Measurements from ENCODE around the gene MAP2K5.

Gene MAP2K5

DNA sequence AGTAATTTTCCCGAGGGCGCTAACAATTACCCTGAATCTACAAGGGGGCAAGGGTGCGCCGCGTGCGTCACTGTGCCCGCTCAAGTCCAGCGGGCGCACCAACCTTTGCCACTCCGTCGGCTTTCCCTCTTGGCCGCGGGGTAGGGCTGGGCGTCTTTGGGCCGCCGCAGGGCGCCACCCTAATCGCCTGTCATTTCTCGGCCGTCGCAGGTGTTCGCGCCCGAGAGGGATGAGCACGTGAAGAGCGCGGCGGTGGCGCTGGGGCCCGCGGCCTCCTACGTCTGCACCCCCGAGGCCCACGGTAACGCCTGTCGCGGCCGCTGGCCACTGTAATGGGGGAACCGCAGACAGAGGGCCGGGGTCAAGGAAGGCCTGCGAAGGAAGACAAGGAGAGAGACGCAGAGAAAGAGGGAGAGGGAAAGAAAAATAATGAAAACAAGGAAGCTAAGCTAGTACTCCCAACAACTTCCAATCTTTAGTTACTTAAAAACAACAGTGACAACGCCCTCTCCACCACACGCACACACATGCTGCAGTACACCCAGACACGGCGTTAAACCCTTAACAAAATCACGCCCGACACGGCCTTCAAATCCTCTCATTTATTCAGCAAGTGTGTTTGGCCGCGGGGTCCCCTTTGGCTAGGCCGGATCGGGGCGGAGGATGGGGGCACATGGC is 286.6 kb downstream of the MAP2K5 start:
- DNase-seq, result no peak

DNA sequence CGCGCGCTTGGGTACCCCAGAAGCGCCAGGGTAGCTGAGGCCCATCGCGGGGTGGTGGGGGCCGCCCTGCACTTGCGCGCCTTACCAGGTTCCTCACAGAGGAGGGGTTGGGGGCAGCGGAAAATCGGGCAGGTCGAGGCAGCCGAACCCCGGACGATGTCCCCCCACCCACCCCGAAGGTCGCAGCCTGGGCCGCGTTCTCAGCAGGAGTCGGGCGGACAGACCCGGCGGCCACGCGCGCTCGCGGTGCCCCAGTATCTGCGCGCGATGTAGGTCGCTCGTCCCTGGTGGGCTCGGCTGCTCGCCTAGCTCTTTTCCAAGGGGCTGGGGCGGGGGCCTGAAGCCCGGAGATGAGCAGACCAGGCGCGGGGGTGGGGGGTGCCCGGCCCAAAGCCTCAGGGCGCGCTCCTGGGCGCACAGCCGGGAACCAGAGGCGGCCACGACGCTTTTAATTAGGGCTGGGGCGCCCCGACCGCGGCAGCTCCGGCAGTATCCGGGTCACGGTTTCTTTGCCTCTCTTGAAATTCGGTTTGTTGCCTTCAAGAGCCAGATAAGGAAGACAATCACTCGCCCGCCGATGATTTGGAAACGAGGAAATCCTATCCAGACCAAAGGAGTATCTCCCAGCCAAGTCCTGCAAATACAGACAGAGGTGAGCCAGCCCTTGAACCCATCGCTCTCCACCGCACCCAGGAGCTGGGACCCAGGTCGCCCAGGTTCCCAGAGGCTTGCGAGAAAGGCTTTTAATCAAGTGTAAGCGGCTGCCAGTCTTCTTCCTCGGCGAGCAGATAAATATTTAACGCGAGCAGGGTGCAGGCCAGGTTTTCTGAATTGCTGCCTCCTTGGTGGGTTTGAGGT is 287.4 kb downstream of the MAP2K5 start:
- no peak for DNase-seq

DNA sequence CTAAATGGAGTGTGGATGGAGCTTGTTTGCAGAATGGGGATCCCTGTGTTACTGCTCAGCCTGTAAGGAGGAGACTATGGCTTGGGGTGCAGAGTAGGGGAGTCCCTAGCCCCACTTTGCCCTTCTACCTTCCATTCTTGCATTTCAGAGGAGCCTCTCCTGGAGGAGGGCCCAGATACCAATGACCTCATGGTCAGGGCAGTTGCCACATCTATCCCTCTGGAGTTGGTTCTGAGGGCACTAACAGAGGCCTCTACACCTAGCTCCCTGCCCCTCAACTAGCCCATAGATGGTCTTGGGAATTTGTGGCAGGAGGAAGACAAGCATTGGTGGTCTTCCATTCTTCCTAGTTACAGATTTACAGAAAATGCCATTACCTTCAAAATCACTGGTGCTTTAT is 288.9 kb downstream of the MAP2K5 start:
- DNase-seq, result no peak

DNA sequence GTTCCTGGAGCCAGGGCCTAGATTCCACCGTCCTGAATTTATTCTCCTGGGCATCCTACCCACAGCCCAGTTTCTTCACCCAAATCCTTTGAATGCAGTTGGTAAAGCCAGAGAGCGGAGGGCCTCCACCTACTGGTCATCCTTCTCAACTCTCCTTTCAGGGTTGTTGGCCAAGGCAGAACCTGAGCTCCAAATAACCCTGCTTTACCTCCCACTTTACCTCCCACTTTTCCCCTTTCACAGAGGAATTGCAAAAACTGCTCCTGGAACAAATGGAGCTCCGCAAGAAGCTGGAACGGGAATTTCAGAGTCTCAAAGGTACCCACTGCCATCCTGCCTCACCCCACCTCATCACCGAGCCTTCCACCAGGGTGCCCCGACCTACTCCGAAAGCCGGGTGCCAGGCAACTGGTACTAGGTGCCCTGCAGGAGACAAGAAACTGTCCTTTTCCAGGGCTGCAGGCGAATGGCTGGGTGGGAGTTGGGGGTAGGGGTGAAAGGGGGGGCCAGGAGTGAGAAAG is 289.6 kb downstream of the MAP2K5 start:
- DNase-seq, result no peak

DNA sequence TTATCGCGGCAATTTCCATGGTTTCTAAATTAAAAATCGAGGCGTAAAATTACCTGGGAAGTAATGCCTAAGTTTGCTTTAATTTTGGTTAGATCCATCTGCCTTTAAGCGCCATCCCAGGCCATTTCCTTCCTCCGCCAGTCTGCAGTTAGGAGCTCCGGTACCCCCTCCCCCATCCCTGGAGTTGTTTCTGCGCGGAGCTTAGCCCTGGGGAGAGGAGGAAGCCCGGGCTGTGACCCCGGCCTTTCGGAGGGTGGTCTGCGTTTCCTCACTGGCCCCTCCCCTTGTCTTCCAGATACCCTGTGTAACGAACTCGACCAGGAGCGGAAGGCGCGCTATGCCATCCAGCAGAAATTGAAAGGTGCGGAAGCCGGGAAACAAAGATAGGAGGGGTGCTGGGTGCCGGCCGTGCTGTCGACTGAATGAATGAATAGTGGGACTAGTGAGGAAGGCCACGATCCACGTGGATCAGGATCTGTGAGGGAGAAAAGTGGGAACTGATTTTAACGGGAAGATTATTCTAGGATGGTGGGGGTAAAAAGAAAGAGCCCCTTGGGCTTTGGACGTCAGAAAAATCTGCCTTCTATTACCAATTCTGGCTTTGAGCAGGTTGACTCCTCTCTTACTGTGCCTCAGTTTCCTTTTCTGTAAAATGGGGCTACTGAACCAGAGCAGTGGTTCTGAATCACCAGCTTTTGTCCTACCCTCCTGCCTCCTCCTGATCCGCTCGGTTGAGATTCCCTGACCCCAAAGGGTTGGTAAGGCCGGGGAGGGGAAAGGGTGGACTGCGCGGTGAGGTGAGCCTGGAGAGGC is 290.6 kb downstream of the MAP2K5 start:
- no peak for DNase-seq

DNA sequence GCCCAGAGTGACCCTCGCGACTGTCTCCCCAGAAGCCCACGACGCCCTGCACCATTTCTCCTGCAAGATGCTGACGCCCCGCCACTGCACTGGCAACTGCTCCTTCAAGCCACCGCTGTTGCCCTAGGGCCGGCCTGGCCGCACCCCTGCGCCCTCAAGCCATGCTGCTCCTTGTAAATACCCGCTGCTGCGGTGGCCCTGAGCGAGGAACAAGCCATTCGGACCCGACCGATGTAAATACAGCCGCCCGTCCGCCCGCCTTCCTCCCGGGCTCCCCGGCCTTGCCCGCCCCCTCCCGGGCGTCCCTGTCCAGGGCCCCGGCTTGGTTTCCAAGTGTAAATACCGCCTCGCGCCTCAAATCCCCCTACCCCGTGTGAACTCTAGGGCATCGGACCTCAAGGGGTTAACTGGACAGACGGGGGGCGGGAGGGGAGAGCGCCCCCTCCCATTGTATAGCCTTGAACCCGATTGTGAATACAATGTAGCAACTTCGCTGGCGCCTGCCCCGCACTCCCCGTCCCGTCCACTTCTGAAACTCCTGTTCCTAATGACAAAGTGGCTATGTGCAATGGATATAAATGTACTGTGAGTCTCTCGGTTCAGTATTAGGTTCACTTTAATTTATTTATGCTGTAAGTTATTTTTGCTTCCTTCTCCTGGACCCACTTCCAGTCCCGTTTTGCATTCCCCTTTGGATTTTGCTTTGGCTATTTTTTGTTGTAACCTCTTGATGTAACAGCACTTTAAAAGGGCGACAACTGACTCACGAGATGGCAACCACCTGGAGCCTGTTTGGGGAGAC is 291.4 kb downstream of the MAP2K5 start:
- peak; percentile 21 to 35 for DNase-seq

DNA sequence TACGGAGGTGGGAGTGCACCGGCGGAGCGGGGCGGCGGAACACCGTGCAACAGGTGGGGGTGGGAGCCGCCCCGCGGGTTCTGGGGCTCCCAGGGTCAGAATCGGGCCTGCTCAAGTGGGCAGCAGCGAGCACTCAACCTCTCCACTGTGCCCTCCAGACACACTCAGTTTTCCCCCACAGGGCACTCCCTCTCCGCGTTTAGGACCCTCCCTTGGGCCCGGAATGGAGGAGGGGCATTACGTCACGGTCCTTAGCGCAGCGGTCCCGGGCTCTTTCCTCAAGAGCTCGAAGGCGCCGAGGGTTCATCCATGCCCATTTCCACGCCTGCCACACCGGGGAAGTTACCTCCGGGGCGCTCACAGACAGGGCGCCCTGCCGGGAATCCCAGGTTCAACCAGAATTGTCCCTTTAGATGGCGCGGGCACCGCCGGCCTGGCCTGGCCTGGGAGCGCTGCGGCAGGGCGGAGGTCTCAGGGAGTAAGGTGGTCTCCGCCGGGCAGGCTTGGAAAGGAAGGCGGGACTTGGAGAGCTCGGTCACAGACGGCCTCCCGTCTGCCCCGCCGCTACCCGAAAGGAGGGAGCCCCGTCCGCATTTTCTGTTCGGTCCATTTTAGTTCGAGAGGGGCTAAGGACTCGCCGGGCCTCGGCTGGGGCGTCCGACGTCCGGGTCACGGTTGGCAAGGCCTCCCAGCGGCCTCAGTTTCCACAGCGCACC is 292.2 kb downstream of the MAP2K5 start:
- DNase-seq, result peak in 1 of 2 donors; percentile 29

DNA sequence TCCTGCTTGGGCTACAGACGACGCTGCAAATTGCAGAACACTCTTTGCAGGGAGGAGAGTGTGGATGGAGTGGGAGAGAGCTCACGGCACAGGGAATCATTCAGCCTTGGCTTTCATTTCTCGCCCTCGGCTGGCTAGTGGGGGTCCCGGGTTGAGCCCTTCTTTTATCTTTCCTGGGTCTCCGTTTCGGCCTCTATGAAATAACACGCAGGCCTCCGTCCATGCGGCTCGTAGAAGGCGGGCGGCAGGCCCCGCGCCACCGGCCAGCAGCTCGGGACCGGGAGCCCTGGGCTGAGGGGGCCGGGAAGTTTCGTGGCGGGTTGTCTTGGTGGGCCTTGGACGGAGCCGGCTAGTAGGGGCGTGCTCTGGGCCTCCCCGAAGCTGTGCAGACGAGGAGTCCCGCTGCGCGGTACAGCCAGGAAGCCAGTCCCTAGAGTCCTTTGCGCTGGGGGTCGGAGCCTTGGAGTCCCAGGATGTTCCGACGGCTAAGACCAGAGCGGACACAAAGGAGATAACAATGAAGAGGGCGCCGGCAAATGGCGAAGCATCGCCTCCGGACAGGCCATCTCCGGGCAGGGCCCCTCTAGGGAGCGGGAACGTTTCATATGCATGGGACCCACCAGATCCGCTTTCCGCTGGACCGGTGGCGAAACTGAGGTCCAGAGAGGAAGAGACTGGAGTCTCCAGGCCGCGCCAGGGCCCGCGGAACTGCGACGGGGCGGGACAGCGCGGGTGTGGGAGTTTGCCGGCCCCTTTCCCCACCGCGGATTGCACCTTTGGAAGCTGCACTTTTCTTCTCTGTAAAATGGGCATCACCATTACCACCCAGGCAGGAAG is 293.0 kb downstream of the MAP2K5 start:
- DNase-seq, result no peak

DNA sequence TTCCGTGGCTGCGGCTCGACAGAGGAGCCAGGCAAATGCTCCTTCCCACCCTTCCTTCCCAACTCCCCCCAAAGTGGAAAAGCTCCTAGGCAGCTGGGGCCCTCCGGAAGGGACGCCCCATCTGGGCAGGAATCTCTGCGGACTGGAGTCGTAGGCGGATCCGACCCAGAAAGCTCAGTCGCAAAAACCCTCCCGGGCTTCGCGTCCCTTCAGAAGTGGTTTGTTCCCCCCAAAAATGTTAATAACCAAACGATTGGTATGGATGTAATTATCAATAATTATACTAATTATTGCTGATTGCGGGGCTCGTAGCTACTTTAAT is 293.6 kb downstream of the MAP2K5 start:
- DNase-seq, result no peak

DNA sequence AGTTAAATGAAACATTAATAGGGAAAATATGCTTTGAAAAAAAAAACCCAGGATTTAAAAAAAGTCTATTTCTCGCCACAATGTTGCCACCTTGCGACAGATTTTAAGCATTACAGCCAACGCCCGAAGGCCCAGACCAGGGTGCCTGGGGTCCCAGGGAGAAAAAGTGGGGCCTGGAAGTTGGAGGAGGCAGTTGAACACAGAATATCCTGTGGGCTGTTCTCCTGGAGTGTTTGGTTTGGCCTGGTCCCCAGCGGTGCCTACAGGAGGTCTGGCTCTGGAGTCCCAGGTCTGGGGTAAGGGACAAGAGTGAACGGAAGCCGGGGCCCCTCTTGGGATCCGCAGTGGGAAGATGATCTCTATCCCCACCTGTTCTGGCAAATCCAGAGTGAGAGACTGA is 294.0 kb downstream of the MAP2K5 start:
- DNase-seq, result peak; percentile 51 to 71

DNA sequence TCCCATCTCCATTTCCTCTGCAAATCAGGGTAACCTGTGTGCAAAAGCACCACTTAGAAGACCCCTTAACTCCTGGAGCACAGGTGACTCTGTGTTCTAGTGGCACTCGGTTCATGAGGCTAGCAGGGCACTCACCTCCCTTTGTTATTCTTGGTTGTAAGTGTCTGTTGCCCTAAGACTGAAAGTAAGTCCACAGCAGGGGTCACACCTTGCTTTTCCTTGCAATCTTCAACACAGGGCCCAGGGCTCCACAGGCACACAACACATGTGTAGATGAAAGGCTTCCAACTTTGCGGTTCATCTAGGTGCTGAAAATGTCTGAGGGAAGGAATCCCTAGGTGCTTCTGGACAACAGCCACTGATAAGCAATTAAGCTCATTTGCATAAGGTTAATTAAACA is 294.5 kb downstream of the MAP2K5 start:
- DNase-seq, result no peak

DNA sequence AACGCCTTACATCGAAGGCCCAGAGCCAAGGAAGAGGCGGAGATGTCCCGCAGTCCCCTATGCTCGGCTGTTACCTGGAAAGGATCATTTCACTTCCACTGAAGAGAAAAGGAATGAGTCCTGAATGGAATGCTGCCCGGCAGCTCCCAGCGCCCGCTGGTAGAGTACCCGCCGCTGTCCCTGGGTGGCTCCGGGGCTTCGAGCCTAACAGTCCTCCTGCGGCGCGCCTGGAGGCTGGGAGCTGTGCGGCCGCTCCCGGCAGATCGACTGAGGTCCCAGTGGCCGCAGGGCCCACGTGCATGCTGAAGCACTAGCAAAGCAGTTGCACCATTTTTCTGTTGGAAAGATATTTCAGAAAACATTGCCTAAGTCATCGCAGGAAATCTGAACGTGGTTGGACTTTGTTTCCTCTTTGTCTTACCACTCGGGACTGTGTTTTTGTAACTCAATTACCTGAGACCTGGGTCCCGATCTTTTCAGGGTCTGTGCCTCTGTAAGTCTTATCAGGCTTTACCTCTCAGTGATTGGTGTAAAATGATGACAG is 296.4 kb downstream of the MAP2K5 start:
- no peak for DNase-seq

DNA sequence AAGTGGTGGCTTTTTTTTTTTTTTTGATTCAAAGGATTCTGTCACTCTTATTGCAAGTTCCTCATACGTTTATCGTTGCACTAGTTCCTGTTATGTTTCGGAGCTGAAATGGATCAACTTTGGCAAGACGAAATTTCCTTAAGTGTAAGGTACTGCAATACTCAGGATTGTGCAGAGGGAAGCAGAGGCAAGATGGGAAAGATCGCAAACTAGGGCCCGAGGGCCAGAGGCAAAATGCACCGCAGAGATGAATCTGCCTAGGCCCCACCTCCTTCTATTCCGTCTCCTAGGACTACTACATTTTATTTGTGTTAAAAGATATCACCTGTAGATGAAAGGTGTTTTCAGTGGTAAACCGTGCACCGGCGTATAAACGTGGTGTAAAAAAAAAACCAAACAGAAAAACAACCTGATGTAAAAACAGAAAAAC is 297.0 kb downstream of the MAP2K5 start:
- peak in 1 of 2 donors; percentile 43 for DNase-seq

DNA sequence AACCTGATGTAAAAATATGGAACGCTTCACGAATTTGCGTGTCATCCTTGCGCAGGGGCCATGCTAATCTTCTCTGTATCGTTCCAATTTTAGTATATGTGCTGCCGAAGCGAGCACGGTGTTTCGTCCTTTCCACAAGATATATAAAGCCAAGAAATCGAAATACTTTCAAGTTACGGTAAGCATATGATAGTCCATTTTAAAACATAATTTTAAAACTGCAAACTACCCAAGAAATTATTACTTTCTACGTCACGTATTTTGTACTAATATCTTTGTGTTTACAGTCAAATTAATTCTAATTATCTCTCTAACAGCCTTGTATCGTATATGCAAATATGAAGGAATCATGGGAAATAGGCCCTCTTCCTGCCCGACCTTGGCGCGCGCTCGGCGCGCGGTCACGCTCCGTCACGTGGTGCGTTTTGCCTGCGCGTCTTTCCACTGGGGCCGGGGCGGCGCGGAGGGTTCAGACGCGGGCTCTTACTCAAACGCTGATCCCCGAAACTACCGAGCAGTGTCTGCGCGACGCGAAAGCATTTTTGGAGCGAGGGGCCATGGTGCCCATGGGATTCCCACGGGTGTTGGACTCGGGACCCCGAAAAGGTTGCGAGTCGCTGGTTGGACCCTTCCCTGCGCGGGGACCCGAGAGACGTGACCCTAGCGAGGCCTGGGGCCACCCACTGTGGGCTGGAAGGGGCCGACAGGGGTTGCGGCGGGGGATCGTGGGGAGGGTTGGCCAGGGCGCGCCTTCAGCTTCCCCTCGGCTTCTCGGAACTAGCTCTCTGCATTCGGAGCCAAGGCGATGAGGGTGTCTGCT is 297.6 kb downstream of the MAP2K5 start, which contains the start of gene RNU6-1:
Gene RNU6-1 (minus strand): TSS at position 117 of the 820 bp plus-strand sequence.
- peak; percentile 96 to 97 for DNase-seq

DNA sequence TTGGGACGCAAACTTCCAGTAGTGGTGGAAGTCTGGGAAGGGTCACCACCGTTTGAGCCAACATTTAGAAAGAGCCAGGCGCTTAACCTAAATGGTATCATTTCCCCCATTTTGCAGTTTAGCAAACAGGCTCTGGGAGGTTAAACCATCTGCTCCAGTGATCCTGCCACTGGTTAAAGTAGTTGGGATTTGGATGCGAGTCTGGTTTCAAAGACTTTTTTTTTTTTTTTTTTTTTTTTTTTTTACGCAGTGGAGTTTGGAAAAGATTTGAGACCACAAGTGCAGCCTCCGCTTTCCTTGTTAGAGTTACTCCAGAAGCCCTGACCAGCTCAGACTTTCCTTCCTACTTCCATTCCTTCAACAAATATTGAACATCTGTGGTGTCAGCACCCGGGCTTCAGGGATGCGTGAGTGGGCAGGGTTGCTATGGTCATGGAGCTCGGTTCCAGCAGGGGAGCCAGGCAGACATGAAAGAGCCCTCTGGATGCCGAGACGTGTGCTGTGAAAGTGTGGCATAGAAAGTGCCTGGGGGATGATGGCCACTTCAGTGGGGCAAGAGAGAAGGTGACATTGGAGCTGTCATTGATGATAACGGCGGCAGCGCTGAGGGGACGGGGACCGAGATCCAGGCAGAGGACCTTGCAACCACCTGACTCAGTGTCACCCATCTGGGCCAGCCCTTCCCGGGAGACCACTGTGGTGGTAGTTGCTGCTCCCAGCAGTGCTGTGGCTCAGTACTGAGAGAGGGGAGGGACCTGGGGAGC is 298.4 kb downstream of the MAP2K5 start:
- DNase-seq, result no peak

DNA sequence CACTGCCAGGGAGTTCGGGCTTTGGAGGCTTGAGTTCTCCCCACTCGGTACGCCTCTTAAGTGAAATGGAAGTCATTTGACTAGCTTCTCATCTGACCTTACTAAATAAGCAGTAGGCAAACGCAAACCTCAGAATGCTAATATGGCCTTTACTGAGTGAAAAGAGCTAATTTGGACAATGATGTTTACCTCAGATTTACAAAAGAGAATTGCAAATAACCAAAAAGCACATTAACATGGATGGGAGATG is 298.9 kb downstream of the MAP2K5 start:
- no peak for DNase-seq

DNA sequence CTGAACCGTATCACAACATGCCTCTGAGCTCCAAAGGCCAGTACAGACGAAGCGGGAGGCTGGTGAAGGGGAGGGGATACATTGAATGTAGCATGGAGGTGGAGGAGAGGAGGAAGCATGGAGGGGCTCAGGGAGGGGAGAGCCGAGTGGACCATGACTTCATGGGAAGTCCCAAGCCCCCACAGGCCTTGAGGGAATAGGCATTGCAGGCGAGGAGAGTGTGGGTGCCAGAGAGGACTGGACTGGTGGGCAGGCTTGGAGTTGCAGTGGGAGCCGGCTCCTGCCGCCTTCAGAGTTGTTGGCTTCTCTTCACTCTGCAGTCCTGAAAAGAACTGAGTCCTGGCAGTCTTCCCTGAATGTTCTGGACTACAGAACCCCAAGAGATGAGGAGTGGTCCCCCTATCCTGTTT is 300.6 kb downstream of the MAP2K5 start:
- DNase-seq, result no peak

DNA sequence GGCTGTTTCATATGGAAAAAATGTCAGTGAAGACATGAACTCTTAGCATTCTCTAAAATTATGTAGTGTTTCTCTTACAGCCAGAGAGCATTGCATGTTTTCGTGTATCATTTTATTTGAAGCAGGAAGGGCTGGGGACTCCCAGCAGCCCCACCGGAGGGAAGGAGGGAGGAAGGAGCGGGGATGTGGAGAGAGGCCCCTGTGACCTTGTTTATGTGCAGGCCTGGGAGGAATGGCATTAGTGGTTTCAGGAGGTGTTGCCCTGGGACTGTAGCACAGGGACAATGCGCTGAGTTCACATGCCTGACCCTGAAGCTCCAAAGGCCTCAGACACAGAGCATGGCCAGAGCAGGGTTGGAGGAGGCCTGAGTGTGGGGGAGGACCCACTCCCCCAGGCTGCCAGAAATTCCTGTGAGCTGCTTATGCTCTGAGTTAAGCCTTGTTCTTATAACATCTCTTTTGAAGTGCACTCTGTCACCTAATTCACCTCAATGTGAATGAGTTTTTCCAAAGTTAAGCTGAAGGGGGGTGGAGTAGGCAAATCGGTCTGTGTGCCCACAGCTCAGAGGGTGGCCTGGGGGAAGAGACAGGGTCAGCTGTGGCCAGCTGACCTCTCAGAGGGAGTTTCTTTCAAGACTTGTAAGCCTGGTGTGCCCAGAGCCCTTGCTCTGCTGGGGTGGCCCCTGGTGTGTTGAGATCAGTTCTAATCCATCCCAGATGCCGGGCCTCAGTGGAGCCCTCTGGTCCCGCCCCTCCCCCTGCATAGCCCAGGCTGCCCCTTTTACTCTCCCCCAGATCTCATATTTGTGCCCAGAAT is 301.3 kb downstream of the MAP2K5 start:
- DNase-seq, result no peak

Data from CD4-positive, alpha-beta T cell treated with Interferon alpha-2 for 1 hour (primary cell).